Adrenal gland (tissue), 5 donors: Measurements from ENCODE around the gene CTTNBP2NL.

ENCODE experiments used
- CTCF ChIP-seq, 6 experiments: fragments of 450-650 bp in 4 of 6; fragments of 200-600 bp in 2 of 6; sonication (generic) in 1 of 6; IDR thresholded peaks; 1 replicate in 5 of 6; 2 replicates in 1 of 6; pipeline versions ENCODE4 v1.5.1 to v1.8.0; 2016 to 2021; ENCODE audit warnings: antibody characterized with exemption in 6 of 6, mild to moderate bottlenecking in 2 of 6, moderate library complexity in 1 of 6
- POLR2A ChIP-seq, 2 donors: fragments of 450-650 bp; IDR thresholded peaks; one replicate each; pipeline ENCODE4 v1.6.1; 2017; ENCODE audit warnings: antibody characterized with exemption in 2 of 2, mild to moderate bottlenecking in 2 of 2, moderate library complexity in 1 of 2
- donor health status: DM: no; HTN: no; CAD: no.

GRCh38 chr1:112406771-112407170 is 10.8 kb downstream of the CTTNBP2NL start:
- TF ChIP-seq CTCF (IDR thresholded peaks at IDR 0.05) (no peak), POLR2A (IDR thresholded peaks at IDR 0.05) (no peak)
